ENCODE data around the gene FAM168A.

DNA sequence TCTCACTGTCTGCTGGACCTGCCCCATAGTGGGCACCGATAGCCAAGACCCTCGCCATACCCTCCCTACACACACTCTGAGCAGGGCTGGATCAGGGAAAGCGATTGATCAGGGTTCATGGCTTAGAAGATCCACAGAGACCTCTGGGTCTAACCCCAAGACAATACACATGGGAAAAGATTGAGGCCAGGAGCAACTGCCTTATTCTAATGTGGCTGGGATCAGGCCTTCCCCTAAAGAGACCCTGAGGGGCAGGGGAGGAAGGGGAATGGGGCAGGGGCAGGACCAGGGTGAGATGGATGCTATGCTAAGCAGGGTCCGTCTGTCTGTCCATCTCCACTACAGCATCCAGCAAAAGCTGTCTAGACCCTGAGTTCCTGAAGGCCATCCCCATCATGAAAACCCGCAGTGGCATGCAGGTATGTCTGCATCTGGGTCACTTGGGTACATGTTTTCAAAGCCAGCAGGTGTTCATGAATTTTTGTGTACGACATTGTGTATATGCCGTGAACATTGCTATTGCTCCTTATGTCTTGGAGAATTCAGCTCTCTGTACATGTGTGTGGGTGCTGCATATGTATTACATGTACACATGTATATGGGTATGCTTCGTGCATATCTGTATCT is 237.1 kb downstream of the FAM168A start:
- no peak for TF ChIP-seq POLR2A (IDR thresholded peaks at IDR 0.05)
- TF ChIP-seq, protein P1, sequence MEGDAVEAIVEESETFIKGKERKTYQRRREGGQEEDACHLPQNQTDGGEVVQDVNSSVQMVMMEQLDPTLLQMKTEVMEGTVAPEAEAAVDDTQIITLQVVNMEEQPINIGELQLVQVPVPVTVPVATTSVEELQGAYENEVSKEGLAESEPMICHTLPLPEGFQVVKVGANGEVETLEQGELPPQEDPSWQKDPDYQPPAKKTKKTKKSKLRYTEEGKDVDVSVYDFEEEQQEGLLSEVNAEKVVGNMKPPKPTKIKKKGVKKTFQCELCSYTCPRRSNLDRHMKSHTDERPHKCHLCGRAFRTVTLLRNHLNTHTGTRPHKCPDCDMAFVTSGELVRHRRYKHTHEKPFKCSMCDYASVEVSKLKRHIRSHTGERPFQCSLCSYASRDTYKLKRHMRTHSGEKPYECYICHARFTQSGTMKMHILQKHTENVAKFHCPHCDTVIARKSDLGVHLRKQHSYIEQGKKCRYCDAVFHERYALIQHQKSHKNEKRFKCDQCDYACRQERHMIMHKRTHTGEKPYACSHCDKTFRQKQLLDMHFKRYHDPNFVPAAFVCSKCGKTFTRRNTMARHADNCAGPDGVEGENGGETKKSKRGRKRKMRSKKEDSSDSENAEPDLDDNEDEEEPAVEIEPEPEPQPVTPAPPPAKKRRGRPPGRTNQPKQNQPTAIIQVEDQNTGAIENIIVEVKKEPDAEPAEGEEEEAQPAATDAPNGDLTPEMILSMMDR (IDR thresholded peaks at IDR 0.05) = no peak

All from tibial nerve (tissue), 3 donors.